Measurements from ENCODE around the gene MTUS2.

DNA sequence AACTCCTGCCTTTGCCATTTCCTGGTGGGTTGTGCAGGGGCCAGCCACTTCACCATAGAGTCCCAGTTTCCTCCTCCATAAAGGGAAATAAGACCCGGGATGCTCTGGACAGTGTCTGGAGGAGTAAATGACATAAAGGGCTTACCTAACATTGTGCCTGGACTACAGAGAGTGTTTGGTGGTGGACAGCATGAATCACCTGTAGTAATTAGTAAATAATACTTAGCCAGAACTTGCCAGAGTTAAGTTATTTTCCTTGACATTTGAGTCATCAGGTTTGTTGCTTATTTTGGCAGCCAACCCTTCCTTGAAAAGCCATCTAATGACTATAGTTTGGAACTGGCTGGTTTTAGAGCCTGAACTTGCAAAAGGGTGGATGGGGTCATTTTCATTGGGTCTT lies 616.2 kb downstream of the MTUS2 start:
- no peak for TF ChIP-seq EZH2 (IDR thresholded peaks at IDR 0.05; ENCODE audit: low read length, missing control alignments)
- TF ChIP-seq, protein P1, sequence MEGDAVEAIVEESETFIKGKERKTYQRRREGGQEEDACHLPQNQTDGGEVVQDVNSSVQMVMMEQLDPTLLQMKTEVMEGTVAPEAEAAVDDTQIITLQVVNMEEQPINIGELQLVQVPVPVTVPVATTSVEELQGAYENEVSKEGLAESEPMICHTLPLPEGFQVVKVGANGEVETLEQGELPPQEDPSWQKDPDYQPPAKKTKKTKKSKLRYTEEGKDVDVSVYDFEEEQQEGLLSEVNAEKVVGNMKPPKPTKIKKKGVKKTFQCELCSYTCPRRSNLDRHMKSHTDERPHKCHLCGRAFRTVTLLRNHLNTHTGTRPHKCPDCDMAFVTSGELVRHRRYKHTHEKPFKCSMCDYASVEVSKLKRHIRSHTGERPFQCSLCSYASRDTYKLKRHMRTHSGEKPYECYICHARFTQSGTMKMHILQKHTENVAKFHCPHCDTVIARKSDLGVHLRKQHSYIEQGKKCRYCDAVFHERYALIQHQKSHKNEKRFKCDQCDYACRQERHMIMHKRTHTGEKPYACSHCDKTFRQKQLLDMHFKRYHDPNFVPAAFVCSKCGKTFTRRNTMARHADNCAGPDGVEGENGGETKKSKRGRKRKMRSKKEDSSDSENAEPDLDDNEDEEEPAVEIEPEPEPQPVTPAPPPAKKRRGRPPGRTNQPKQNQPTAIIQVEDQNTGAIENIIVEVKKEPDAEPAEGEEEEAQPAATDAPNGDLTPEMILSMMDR (conservative IDR thresholded peaks at IDR 0.05 in 1 of 2, IDR thresholded peaks at IDR 0.05 in 1 of 2; ENCODE audit: low read depth in 1 of 2, low read length in 2 of 2), result no peak
